ENCODE measurements around the gene SNU13.
A peak's percentile ranks its signal among the peaks of the same experiment; 100 is the strongest.
"Not testable (repeated sequence)": the region's sequence is repeated elsewhere in the genome, so short reads cannot be mapped to it uniquely, and the experiment has no call there.

Gene SNU13

DNA sequence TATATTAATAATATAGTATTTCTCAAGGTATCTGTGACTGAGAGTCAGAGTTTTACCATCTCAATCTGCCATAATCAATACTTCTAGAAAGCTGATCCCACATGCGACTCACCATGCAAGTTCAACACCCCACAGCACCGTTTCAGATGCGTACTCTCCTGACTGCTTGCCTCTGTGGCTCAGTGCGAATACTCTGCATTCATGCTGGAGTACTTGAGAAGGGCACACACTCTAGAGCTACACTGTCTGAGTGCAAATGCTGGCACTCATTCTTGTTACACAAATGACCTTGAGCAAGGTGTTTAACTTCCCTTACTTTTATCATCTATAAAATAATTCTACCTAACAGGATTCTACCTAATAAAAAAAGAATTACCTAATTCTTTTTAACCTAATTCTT lies 12.5 kb downstream of the SNU13 start:
- DNase-seq: no peak

DNA sequence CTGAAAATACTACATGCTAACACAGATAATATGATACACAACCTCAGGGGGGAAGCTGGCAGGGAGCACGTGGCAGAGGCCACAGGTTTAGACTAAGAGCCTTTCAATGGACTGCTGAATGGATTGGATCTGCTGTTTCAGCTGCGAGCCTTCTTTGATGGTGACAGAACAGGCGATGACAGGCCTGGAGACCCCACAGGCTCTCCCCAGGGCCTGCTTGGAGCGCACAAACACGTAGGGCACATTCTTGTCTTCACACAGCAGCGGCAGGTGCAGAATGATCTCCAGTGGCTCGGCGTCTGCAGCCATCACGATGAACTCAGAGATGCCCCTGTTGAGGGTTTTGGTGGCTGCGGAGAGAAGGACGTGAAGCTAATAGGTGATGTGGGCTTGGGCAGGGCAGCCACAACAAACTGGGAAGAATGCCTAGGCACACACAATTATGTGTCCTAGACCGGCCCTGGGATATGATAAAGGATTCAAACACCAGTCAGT lies 13.8 kb downstream of the SNU13 start:
- no peak for DNase-seq

DNA sequence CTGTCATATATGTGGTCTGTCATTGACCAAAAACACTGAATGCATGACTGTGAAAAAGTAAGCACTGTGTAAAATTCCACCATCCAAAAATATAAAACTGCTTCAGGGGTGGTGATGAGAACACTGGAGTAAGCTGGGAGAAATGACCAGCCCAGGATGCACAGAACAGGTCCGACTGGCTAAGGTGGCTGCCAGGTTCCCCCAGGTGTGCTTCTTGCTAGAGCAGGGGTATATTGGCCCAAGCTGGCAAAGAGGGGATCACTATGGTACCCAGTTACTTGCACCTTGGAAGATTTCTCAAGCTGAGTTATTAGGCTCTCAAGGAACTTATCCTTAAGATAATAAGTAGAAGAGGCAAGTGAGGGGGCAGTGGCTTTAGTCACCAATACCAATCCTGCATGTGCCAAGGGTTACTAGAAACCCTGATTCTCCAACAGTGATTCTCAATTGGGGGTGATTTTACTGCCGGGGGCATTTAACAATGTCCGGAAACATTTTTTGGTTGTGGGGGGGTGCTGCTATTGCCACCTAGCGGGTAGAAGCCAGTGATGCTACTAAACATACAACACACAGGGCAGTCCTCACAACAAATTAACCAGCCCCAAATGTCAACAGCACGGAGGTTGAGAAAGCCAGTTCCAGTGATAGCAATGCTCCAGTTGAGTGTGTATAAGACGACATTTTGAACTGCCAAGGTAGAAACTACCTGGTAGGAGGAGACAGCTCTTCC lies 15.7 kb downstream of the SNU13 start:
- peak; percentile 22 for DNase-seq

DNA sequence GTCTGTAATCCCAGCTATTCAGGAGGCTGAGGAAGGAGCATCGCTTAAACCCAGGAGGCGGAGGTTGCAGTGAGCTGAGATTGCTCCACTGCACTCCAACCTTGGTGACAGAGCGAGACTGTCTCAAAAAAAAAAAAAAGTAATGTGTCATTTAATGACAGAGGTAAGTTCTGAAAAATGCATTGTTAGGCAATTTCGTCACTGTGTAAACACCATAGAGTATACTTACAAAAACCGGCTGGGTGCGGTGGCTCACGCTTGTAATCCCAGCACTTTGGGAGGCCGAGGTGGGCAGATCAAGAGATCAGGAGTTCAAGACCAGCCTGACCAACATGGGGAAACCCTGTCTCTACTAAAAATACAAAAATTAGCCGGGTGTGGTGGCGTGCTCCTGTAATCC lies 16.6 kb downstream of the SNU13 start:
- DNase-seq: not testable (repeated sequence)

DNA sequence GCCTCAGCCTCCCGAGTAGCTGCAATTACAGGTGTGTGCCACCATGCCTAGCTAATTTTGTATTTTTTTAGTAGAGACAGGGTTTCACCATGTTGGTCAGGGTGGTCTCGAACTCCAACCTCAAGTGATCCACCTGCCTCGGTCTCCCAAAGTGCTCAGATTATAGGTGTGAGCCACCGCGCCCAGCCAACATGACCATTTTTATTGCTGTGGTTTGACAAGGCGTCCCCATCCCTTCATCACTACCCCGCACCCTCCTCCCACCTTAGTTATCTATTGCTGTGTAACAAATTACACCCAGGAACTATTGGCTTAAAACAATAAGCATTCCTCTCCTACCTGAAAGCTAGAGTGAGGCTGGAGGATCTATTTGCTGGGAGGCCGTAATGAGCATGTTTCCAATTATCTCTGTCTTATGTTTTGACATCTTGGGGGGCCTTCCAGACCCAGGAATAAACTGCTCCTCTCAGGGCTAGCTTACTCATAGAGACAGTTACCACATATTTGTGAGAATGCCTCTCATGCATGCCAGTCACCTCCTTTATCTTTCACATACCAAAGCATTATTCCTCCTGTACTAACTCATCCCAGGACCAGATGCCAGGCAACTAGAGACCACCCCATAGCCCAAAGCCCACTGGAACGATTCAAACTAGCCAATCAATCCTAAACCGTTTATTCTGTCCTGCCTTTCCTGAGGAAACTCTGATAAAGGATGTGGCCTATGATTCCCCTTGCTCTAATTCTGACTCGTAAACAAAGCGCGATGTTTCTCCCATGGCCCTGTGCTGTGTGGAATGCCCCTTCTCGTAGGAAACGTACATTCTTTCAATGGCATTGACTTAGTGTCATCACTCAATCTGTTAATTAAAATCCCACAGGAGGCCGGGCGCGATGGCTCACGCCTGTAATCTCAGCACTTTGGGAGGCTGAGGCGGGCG lies 19.4 kb downstream of the SNU13 start:
- no peak for DNase-seq

DNA sequence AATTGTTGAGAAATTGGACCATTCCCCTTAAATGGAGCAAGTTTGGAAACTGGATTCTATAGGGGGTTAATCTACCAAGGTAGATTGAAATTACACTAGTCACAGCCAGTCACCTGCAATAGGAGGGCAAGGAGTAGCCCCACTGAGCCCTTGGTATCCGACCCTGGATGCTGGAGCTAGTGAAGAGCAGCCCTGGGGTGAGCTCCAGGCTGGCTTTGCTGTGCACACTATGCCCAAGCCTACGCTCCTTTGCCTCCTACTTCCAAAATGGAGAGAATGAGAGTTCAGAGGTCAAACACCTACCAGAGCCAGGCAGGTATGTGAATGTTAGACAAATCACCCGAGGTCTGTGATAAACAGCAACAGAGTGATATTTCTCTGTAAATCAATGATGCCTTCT lies 23.7 kb downstream of the SNU13 start:
- DNase-seq: no peak

DNA sequence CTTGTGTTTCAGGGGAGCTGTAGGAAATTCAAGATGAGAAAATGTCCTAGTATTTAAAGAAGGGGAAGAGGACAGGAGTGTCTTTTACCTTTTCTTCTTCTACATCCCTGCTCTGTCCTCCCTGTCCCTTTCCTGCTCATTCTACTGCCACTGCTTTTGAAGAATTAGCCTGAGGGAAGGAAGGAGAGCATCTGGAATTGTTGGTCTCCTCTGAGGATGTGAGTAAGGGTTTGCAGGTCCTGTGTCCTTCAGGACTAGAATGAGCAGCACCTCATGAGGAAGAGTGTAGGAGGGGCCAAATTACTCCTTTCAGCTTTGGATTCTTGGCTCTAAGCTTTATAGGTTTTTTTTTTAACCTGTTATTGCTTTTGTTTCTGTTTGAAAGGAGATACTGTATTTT lies 24.2 kb downstream of the SNU13 start:
- no peak for DNase-seq

DNA sequence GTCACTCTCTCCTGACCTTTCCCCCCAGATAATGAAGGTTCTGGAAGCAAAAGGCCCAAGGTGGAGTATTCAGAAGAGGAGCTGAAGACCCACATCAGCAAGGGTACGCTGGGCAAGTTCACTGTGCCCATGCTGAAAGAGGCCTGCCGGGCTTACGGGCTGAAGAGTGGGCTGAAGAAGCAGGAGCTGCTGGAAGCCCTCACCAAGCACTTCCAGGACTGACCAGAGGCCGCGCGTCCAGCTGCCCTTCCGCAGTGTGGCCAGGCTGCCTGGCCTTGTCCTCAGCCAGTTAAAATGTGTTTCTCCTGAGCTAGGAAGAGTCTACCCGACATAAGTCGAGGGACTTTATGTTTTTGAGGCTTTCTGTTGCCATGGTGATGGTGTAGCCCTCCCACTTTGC lies 25.1 kb downstream of the SNU13 start:
- DNase-seq: not testable (repeated sequence)

DNA sequence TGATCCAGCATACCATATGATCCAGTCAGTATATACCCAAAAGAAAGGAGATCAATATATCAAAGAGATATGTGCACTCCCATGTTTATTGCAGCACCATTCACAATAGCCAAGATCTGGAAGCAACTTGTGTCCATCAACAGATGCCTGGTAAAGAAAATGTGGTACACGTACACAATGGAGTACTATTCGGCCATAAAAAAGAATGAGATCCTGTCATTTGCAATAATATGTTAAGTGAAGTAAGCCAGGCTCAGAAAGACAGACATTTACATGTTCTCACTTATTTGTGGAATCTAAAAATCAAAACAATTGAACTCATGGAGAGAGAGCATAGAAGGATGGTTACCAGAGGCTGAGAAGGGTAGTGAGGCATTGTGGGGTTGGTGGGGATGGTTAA lies 27.0 kb downstream of the SNU13 start:
- no peak for DNase-seq

DNA sequence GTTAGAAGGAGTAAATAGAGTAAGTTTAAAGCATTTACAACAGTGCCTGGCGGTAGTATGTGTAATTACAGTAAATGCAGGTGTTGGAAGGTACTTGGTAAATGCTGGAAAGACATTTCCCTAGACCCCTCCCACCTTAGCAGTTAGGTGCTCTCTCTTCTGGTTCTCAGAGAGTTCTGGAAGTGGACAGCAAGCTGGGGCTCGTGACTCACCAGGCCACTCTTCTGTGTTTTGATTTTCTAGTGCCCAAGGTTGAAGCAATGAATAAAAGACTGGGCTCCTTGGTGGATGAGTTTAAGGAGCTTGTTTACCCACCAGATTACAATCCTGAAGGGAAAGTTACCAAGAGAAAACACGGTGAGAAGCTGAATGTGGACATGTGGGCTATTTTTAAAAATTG lies 27.6 kb downstream of the SNU13 start:
- DNase-seq: no peak

DNA sequence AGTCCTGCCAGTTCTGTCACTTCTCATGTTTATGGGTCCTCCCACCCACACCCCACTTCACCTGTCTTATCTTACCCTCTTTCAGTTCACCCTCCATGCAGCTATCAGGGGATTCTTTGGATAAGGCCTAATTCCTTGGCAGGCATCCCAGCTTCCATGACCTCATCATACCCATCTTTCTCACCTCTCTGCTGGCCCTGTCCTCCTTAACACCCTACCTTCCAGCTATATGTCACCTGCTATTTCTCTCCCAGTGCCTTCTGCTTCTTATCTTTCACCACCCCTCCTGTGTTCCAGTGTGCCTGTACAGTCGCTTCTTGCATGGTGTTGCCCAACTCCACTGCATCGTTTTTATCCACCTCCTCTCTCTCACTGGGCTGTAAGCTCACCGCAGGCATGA lies 28.3 kb downstream of the SNU13 start:
- DNase-seq: no peak

DNA sequence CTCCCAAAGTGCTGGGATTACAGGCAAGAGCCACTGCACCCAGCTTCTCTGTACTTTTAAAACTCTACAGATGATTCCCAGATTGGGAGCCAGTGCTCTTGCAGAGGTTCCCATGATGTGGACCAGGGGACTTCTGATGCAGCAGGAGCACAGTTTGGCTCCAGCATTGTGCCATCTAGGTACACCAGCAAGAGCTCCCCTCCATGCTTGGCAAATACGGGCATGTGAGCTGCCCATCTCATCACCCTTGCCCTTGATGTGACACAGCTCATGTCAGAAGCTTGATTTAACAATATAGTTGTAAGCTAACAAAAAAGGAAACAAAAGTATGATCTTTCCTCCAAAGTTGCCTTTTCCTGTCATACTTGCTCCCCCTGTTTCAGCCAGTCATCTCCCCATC lies 28.7 kb downstream of the SNU13 start:
- DNase-seq: no peak

DNA sequence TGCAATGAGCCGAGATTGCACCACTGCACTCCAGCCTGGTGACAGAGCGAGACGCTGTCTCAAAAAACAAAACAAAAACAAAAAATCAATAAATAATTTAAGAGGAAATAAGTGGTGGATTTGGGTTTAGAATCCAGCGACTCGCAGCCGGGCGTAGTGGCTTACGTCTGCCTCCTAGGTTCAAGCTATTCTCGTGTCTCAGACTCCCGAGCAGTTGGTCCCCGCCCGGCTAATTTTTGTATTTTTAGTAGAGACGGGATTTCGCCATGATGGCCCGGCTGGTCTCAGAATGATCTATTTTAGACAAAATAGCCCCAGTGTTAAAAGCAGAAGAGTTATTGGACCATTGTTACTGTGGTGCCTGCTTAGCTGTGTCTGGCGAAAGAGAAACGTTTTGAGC lies 29.8 kb downstream of the SNU13 start:
- DNase-seq: no peak

DNA sequence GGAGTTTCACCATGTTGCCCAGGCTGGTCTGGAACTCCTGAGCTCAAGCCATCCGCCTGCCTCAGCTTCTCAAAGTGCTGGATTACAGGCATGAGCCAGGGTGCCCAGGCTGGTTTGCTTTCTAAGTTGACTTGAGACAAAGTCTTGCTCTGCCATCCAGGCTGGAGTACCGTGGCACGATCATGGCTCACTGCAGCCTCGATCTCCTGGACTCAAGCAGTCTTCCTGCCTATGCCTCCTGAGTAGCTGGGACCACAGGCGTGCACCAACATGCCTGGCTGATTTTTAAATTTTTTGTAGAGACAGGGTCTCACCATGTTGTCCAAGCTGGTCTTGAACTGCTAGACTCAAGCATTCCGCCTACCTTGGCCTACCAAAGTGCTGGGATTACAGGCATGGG lies 31.0 kb downstream of the SNU13 start:
- no peak for DNase-seq

DNA sequence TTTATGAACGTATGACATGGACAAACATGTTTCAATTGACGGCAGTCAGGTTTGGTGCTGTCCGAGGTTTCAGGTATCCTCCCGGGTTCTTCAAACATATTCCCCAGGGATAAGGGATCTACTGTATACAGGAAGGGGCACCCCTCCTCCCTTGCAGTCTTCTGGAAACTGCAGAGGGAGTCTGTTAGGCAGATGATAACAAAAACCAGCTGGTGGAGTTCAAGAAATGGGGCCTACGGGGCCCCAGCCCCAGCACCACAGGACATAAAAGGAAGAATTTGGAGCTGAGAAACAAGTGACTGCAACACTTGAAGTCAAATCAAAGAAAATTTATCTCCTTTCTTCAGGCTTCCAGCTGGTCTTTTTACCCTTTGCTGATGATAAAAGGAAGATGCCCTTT lies 32.1 kb downstream of the SNU13 start:
- no peak for DNase-seq

DNA sequence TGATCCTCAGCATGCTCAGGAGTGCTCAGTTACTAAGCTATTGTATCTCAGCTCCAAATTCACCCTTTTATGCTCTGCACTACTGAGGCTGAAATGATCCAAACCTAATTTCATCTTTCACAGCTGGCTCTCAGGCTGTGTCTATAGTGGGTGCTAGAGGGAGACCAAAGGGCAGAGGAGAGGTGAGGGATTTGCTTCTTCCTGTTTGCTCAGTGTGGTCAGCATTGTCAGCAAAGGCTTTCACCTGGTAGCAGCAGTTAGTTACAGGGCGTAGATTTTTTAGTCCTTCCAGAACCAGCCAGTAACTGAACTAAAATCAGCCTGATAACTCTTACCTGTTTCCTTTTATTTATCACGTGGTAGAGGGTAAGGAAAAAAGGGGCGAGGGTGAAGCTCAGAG lies 34.3 kb downstream of the SNU13 start:
- DNase-seq: no peak

DNA sequence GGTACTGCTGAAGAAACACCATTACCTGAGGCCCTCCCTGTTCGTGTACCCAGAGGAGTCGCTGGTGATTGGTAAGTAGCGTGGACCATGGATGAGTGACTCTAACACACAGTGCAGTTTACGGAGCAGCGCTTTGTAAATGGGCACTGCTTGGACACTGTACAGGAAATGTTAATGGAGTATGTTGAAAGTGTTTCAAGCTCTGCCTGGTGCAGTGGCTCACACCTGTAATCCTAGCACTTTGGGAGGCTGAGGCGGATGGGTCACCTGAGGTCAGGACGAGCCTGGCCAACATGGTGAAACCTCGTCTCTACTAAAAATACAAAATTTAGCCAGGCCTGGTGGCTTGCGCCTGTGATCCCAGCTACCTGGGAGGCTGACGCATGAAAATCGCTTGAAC lies 37.8 kb downstream of the SNU13 start:
- no peak for DNase-seq

DNA sequence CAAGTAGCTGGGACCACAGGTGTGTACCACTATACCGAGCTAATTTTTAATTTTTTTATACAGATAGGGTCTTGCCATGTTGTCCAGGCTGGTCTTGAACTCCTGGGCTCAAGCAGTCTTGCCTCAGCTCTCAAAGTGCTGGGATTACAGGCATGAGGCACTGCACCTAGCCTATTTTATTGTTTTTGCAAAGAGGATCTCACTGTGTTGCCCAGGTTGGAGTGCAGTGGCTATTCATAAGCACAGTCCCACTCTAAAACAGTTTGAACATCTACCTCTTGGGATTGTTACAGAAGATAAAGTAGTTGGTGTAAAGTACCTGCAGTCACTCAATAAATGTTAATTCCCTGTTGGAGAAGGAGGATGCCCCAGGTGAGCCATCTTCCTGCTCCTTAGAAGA lies 38.4 kb downstream of the SNU13 start:
- no peak for DNase-seq

DNA sequence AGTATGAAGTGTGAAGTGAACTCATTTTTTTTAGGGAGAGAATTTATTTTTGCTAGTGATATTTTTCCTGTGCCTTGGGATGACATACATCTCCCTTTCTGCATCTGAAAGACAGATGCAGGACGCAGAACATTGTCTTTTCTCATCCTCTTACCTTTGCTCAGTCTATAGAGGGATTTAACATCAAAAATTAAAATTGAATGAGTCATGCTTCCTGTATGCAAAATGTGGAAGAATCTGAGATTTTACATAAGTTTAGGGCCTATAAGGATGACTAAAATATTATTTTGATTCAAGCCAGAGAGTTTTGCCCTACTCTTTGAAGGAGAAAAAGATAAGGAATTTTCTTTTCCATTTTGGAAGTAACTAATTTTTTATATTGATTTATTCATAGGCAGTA lies 40.2 kb downstream of the SNU13 start:
- DNase-seq: no peak

DNA sequence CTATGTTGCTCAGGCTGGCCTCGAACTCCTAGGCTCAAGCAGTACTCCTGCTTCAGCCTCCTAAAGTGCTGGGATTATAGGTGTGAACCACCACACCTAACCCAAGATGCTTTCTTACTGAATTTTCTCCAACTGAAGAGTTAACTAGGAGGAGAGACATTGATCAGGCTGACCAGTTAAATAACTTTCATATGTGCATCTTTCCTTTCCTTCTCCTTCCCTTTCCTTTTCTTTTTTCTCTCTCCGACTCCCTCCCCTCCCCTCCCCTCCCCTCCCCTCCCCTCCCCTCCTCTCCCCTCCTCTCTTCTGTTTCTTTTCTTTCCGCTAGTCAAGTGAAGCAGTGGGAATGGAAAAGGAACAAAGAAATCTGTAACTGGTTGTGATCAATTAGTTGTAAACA lies 40.9 kb downstream of the SNU13 start:
- DNase-seq: no peak

DNA sequence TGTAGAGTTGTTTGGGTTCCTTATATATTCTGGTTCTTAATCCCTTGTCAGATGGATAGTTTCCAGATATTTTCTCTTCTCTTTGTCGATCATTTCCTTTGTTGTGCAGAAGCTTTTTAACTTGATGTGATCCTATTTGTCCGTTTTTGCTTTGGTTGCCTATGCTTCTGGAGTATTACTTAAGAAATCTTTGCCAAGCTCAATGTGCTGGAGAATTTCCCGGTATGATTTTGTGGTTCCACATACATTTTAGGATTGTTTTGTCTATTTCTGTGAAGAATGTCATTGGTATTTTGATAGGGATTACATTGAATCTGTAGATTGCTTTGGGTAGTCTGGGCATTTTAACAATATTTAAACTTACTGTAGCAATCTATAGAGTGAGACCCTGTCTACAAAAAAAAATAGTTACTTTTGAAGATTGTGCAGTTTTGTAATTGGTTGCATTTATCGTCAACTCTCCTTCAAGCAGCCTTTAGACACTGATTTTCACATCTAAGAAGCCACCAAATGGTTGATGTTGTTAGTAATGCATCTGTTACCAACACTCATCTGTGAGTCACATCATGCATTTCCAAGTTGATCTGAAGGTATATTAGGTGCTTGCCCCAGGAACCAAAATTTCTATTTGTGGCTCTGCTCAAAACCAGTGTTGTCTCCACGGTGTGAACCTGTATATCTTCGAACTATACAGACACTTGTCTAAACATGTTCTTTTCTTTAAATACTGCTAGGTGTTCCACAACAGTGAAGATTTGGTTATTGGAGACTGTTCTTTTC lies 46.1 kb downstream of the SNU13 start:
- no peak for DNase-seq

DNA sequence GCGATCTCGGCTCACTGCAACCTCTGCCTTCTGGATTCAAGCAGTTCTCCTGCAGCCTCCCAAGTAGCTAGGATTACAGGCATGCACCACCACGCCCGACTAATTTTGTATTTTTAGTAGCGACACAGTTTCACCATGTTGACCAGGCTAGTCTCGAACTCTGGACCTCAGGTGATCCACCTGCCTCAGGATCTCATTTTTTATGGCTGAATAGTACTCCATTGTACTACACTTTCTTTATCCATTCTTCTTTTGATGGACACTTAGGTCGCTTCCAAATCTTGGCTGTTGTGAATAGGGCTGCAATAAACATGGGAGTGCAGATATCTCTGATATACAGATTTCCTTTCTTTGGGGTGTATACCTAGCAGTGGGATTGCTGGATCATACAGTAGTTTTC lies 46.8 kb downstream of the SNU13 start:
- no peak for DNase-seq

DNA sequence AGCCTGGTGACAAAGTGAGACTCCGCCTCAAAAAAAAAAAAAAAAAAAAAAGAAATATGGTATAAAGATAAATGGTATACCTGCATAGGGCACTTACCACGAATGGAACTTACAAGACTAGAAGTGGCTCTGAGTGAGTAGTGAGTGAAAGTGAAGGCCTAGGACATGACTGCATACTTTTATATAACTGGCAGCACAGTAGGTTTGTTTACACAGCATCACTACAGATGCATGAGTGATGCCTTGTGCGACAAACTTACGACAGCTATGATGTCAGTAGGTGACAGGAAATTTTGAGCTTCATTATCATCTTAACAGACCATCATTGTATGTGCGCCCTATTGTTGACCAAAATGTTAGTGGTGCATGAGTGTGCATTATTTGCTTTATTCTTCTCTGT lies 49.9 kb downstream of the SNU13 start:
- no peak for DNase-seq
